ENCODE data around the gene APBB2.

DNA sequence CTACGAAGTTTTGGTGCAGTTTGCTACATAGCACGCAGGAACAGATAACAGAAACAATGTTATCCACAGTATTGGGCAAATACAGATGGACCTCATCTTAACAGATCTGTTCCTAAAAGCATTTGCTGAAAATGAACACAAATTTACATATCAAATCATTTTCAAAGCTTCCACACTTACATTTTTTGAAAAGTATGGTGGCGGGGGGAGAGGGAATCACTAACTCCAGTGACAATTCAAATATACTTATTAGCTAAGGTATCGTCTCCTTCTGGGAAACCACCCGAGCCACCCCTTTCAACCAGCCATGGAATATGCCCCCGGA, 289.6 kb downstream of the APBB2 start:
- TF ChIP-seq, protein P1, sequence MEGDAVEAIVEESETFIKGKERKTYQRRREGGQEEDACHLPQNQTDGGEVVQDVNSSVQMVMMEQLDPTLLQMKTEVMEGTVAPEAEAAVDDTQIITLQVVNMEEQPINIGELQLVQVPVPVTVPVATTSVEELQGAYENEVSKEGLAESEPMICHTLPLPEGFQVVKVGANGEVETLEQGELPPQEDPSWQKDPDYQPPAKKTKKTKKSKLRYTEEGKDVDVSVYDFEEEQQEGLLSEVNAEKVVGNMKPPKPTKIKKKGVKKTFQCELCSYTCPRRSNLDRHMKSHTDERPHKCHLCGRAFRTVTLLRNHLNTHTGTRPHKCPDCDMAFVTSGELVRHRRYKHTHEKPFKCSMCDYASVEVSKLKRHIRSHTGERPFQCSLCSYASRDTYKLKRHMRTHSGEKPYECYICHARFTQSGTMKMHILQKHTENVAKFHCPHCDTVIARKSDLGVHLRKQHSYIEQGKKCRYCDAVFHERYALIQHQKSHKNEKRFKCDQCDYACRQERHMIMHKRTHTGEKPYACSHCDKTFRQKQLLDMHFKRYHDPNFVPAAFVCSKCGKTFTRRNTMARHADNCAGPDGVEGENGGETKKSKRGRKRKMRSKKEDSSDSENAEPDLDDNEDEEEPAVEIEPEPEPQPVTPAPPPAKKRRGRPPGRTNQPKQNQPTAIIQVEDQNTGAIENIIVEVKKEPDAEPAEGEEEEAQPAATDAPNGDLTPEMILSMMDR (IDR thresholded peaks at IDR 0.05) = no peak
- TF ChIP-seq POLR2A (IDR thresholded peaks at IDR 0.05) = no peak

Measured in heart left ventricle (tissue), 13 donors.